OCI-LY1 (cell line): ENCODE data around the gene B3GLCT.

Experiments
- H2AFZ ChIP-seq: fragments of 200-600 bp; sonication (generic), shearing (Covaris generic); 2 replicates; pipeline ENCODE4 v1.6.0; 2014; ENCODE audit warnings: antibody characterized with exemption, mild to moderate bottlenecking, low read length
- H3F3A ChIP-seq: fragments of 200-600 bp; sonication (generic), shearing (Covaris generic); 2 replicates; pipeline ENCODE4 v1.6.0; 2014; ENCODE audit warnings: mild to moderate bottlenecking, antibody characterized with exemption, low read length, moderate library complexity; ENCODE audit not compliant: insufficient read depth
- H3K27ac ChIP-seq: fragments of 200-600 bp; sonication (generic); 2 replicates; pipeline ENCODE4 v1.5.1; 2014; ENCODE audit warnings: low read length, mixed run types, mild to moderate bottlenecking, low read depth; ENCODE audit not compliant: poor library complexity, severe bottlenecking
- H3K27me3 ChIP-seq: fragments of 200-600 bp; sonication (generic); 2 replicates; pipeline ENCODE4 v1.6.0; 2014; ENCODE audit warnings: antibody characterized with exemption, mild to moderate bottlenecking, low read length, moderate library complexity; ENCODE audit not compliant: insufficient read depth
- H3K36me3 ChIP-seq: fragments of 200-600 bp; sonication (generic); 2 replicates; pipeline ENCODE4 v1.6.1; 2014; ENCODE audit warnings: mild to moderate bottlenecking, antibody characterized with exemption, low read length, moderate library complexity, mixed read lengths; ENCODE audit not compliant: insufficient read depth
- H3K4me1 ChIP-seq: fragments of 200-600 bp; sonication (generic); 2 replicates; pipeline ENCODE4 v1.5.1; 2014; ENCODE audit warnings: mild to moderate bottlenecking, low read length, moderate library complexity; ENCODE audit not compliant: insufficient read depth, severe bottlenecking
- H3K4me2 ChIP-seq: fragments of 200-600 bp; sonication (generic), shearing (Covaris generic); 2 replicates; pipeline ENCODE4 v1.6.1; 2014; ENCODE audit warnings: low read length
- H3K4me3 ChIP-seq: fragments of 200-600 bp; sonication (generic); 2 replicates; pipeline ENCODE4 v1.5.1; 2014; ENCODE audit warnings: low read length, low read depth, mild to moderate bottlenecking, mixed read lengths; ENCODE audit not compliant: poor library complexity, severe bottlenecking
- H3K79me2 ChIP-seq: fragments of 200-600 bp; shearing (Covaris generic); 2 replicates; pipeline ENCODE4 v1.6.1; 2016; ENCODE audit warnings: mixed run types, low read length, mixed read lengths; ENCODE audit not compliant: insufficient read depth
- H3K9ac ChIP-seq: fragments of 200-600 bp; sonication (generic), shearing (Covaris generic); 2 replicates; pipeline ENCODE4 v1.6.1; 2014; ENCODE audit warnings: mild to moderate bottlenecking, low read length, mixed read lengths
- H3K9me2 ChIP-seq: fragments of 200-600 bp; sonication (generic), shearing (Covaris generic); 2 replicates; pipeline ENCODE4 v1.6.1; 2014; ENCODE audit warnings: low read depth, mild to moderate bottlenecking, low read length, mixed read lengths
- H3K9me3 ChIP-seq: fragments of 200-600 bp; shearing (Covaris generic); 2 replicates; pipeline ENCODE4 v1.6.1; 2014; ENCODE audit warnings: low read length, mixed read lengths
- H4K20me1 ChIP-seq: fragments of 200-600 bp; sonication (generic), shearing (Covaris generic); 2 replicates; pipeline ENCODE4 v1.6.0; 2016; ENCODE audit warnings: mild to moderate bottlenecking, low read length; ENCODE audit not compliant: insufficient read depth
- CTCF ChIP-seq: fragments of 200-600 bp; sonication (generic), shearing (Covaris generic); IDR thresholded peaks from 2 replicates; pipeline ENCODE4 v1.5.1; 2017; ENCODE audit warnings: mild to moderate bottlenecking, antibody characterized with exemption, low read length, moderate library complexity, mixed read lengths
- EZH2 ChIP-seq: fragments of 200-600 bp; sonication (generic), shearing (Covaris generic); IDR thresholded peaks from 2 replicates; pipeline ENCODE4 v1.8.0; 2017; ENCODE audit warnings: borderline replicate concordance, mixed run types, mild to moderate bottlenecking, antibody characterized with exemption, low read length, moderate library complexity, mixed read lengths

Gene B3GLCT

GRCh38 chr13:31240921-31241320 is 41.1 kb downstream of the B3GLCT start:
- no peak overlapping the region for H3K4me3 ChIP-seq
- H4K20me1 ChIP-seq, result no peaks in the 10 kb centered on the region

GRCh38 chr13:31242367-31242766 is 42.6 kb downstream of the B3GLCT start:
- H3K4me2 ChIP-seq, result no peak overlapping the region
- TF ChIP-seq CTCF (no peak), EZH2 (no peak)
- H3K9ac ChIP-seq, result no peak overlapping the region
- no peaks in the 10 kb centered on the region for H3F3A ChIP-seq
- no peaks in the 10 kb centered on the region for H4K20me1 ChIP-seq
- no peak overlapping the region for H3K27ac ChIP-seq
- no peaks in the 10 kb centered on the region for H3K27me3 ChIP-seq
- H3K79me2 ChIP-seq, result no peaks in the 10 kb centered on the region
- no peaks in the 10 kb centered on the region for H3K36me3 ChIP-seq
- H3K4me1 ChIP-seq, result no peaks in the 10 kb centered on the region
- H3K9me3 ChIP-seq, result no peaks in the 10 kb centered on the region
- H3K9me2 ChIP-seq, result no peaks in the 10 kb centered on the region
- no peak overlapping the region for H3K4me3 ChIP-seq
- H2AFZ ChIP-seq, result no peak overlapping the region

More at GRCh38 chr13:31240921-31241320, 41.1 kb downstream of the B3GLCT start:
- Histone ChIP-seq H3K36me3 (no peaks in the 10 kb centered on the region), H3K27me3 (no peaks in the 10 kb centered on the region), H3K9ac (no peak overlapping the region), H3K4me2 (no peak overlapping the region), H3K27ac (no peak overlapping the region), H3K4me1 (peaks cover 10% of the 10 kb centered on the region), H3F3A (no peaks in the 10 kb centered on the region), H3K9me2 (no peaks in the 10 kb centered on the region), H3K9me3 (no peaks in the 10 kb centered on the region), H3K79me2 (no peaks in the 10 kb centered on the region), H2AFZ (no peak overlapping the region)
- no peak for TF ChIP-seq EZH2
- TF ChIP-seq CTCF, result no peak

- Histone ChIP-seq H3K27ac (no peak overlapping the region), H3K4me3 (no peak overlapping the region), H3K4me2 (no peak overlapping the region), H3K9ac (no peak overlapping the region), H3F3A (no peaks in the 10 kb centered on the region), H3K36me3 (no peaks in the 10 kb centered on the region), H3K9me2 (no peaks in the 10 kb centered on the region), H4K20me1 (no peaks in the 10 kb centered on the region), H3K27me3 (no peaks in the 10 kb centered on the region), H3K4me1 (no peaks in the 10 kb centered on the region), H3K9me3 (no peaks in the 10 kb centered on the region), H2AFZ (no peak overlapping the region), H3K79me2 (no peaks in the 10 kb centered on the region)
- TF ChIP-seq CTCF (no peak), EZH2 (no peak)
Observed at GRCh38 chr13:31242916-31243315, 43.1 kb downstream of the B3GLCT start.
